GM19193 (cell line): ENCODE measurements around the gene COL7A1.

ENCODE experiments used
- POLR2A ChIP-seq: IDR thresholded peaks from 4 replicates; pipeline ENCODE4 v1.6.1; 2011; ENCODE audit not compliant: insufficient read depth, insufficient read length; ENCODE audit errors: extremely low read depth

The COL7A1 gene

GRCh38 chr3:48553361-48553760 is 41.8 kb downstream of the COL7A1 start:
- TF ChIP-seq POLR2A = no peak

- no peak for TF ChIP-seq POLR2A
These were observed 42.8 kb downstream of the COL7A1 start for GRCh38 chr3:48552111-48552951.

GRCh38 chr3:48548729-48549705 is 46.1 kb downstream of the COL7A1 start:
- no peak for TF ChIP-seq POLR2A

- TF ChIP-seq POLR2A = no peak
These were observed 47.0 kb downstream of the COL7A1 start for GRCh38 chr3:48548126-48548525.

- TF ChIP-seq POLR2A = no peak
These were observed 48.8 kb downstream of the COL7A1 start for GRCh38 chr3:48546203-48546829.

- no peak for TF ChIP-seq POLR2A
These were observed 51.0 kb downstream of the COL7A1 start for GRCh38 chr3:48544141-48544540.

GRCh38 chr3:48543271-48543866 is 51.8 kb downstream of the COL7A1 start:
- TF ChIP-seq POLR2A = no peak

GRCh38 chr3:48538451-48538850 is 56.7 kb downstream of the COL7A1 start:
- no peak for TF ChIP-seq POLR2A

GRCh38 chr3:48536785-48537184 is 58.3 kb downstream of the COL7A1 start:
- TF ChIP-seq POLR2A = no peak

- no peak for TF ChIP-seq POLR2A
These were observed 59.0 kb downstream of the COL7A1 start for GRCh38 chr3:48536116-48536515.

- no peak for TF ChIP-seq POLR2A
These were observed 59.6 kb downstream of the COL7A1 start for GRCh38 chr3:48535578-48535977.

- no peak for TF ChIP-seq POLR2A
These were observed 62.2 kb downstream of the COL7A1 start for GRCh38 chr3:48532977-48533337.

GRCh38 chr3:48532271-48532976 is 62.7 kb downstream of the COL7A1 start:
- no peak for TF ChIP-seq POLR2A

- TF ChIP-seq POLR2A = no peak
These were observed 66.4 kb downstream of the COL7A1 start for GRCh38 chr3:48528754-48529153.
